ENCODE results near the gene ALKBH5. TPM values are rescaled to one million over a fixed set of nuclear protein-coding genes. Genes with fewer than 3 reads are reported as not detected.
A peak's percentile ranks its signal among the peaks of the same experiment; 100 is the strongest.

ALKBH5 gene
- total RNA-seq, 6 experiments from 2014 or later: 57.5 to 71.8 (median 66.1) TPM

- TF ChIP-seq POLR2A (IDR thresholded peaks at IDR 0.05) (no peak), CTCF (IDR thresholded peaks at IDR 0.05) (no peak)
- Histone ChIP-seq H3K4me1 (peaks cover 0 to 43% (median 20%) of the 10 kb centered on the region in 4 donors), H3K4me3 (no peak overlapping the region), H3K27me3 (no peaks in the 10 kb centered on the region), H3K27ac (peak overlapping the region in 2 of 3 donors; percentile 81 to 90), H3K36me3 (no peaks in the 10 kb centered on the region), H3K9me3 (no peaks in the 10 kb centered on the region)
- WGBS (ENCODE audit: insufficient coverage, low coverage, low lambda C conversion rate, missing lambda C conversion rate): 40% methylated on average over 1 of the region's 14 CpGs
- intact Hi-C loops (cut with DNase I): no loop called here
- DNase-seq: peak in 2 of 3 donors; percentile 92 to 98
- peak; percentile 1 to 82 (median 72) for ATAC-seq
Observed at GRCh38 chr17:18139498-18139897, 44.1 kb upstream of the ALKBH5 start.

GRCh38 chr17:18139949-18140348 is 43.7 kb upstream of the ALKBH5 start:
- 32% methylated on average over 3 of the region's 3 CpGs for WGBS (ENCODE audit: insufficient coverage, low coverage, low lambda C conversion rate, missing lambda C conversion rate)
- Histone ChIP-seq H3K4me3 (no peak overlapping the region), H3K9me3 (no peaks in the 10 kb centered on the region), H3K36me3 (no peaks in the 10 kb centered on the region), H3K4me1 (peaks cover 0 to 45% (median 20%) of the 10 kb centered on the region in 4 donors), H3K27ac (peak overlapping the region in 1 of 3 donors; percentile 90), H3K27me3 (no peaks in the 10 kb centered on the region)
- intact Hi-C loops (cut with DNase I): no loop called here
- TF ChIP-seq POLR2A (IDR thresholded peaks at IDR 0.05) (no peak), CTCF (IDR thresholded peaks at IDR 0.05) (peak in 3 of 4 donors; percentile 13 to 35 (median 17))
- peak in 2 of 3 donors; percentile 74 to 78 for DNase-seq
- ATAC-seq: peak; percentile 32 to 69 (median 55)

GRCh38 chr17:18140648-18141047 is 43.0 kb upstream of the ALKBH5 start:
- H3K27me3 ChIP-seq: no peaks in the 10 kb centered on the region
- no peak for ATAC-seq
- 60% methylated on average over 1 of the region's 3 CpGs for WGBS (ENCODE audit: insufficient coverage, low coverage, low lambda C conversion rate, missing lambda C conversion rate)
- intact Hi-C loops (cut with DNase I): no loop called here
- DNase-seq: no peak
- H3K4me1 ChIP-seq: peaks cover 0 to 46% (median 20%) of the 10 kb centered on the region in 4 donors
- no peak overlapping the region for H3K4me3 ChIP-seq
- no peaks in the 10 kb centered on the region for H3K9me3 ChIP-seq
- H3K27ac ChIP-seq: peak overlapping the region in 1 of 3 donors; percentile 90
- no peaks in the 10 kb centered on the region for H3K36me3 ChIP-seq
- TF ChIP-seq CTCF (IDR thresholded peaks at IDR 0.05): no peak
- no peak for TF ChIP-seq POLR2A (IDR thresholded peaks at IDR 0.05)

DNA sequence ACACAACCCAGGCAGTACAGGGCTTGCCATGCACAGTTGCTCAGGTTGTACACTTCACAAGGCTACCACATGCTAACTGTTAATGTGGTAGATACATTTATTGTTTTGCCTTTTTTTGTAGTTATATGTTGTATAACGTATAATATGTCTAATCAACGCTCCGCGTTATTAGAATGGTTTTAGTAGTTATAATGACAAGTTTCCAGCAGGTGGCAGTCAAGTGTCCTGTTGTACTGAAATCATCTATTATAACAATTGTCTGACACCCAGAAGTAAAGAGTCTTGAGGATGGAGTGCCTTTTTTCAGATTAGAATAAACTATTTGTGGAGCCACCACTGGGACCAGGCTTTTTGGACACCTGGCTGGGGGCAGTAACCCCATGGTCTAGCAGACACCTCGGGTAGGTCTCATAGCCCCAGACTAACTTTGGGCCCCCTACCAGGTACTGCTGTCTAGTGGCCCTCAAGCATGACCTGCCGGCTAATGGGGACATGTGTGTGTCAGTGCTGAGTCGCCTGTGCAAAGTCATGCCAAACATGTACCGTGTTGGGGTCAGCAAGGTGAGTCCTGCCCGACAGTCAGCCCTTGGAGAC is 42.3 kb upstream of the ALKBH5 start:
- peaks cover 0 to 46% (median 20%) of the 10 kb centered on the region in 4 donors for H3K4me1 ChIP-seq
- no peaks in the 10 kb centered on the region for H3K27me3 ChIP-seq
- no peaks in the 10 kb centered on the region for H3K36me3 ChIP-seq
- TF ChIP-seq POLR2A (IDR thresholded peaks at IDR 0.05) (no peak), CTCF (IDR thresholded peaks at IDR 0.05) (peak; percentile 63 to 68 (median 65))
- 5% methylated on average over 4 of the region's 9 CpGs for WGBS (ENCODE audit: insufficient coverage, low coverage, low lambda C conversion rate, missing lambda C conversion rate)
- H3K4me3 ChIP-seq: no peak overlapping the region
- peak in 2 of 4 donors; percentile 25 to 34 for ATAC-seq
- intact Hi-C loops (cut with DNase I): no loop called here
- no peaks in the 10 kb centered on the region for H3K9me3 ChIP-seq
- H3K27ac ChIP-seq: peak overlapping the region in 1 of 3 donors; percentile 90
- DNase-seq: no peak
